ENCODE measurements around the gene TTLL1.
"Not testable (repeated sequence)": the region's sequence is repeated elsewhere in the genome, so short reads cannot be mapped to it uniquely, and the experiment has no call there.

Gene TTLL1

GRCh38 chr22:43110444-43110926 lies 21.3 kb upstream of the TTLL1 start, which contains the start of gene BIK:
BIK (plus strand) TSS chr22:43110750; CDS start chr22:43124023, 13,273 bp downstream.
- no peak for DNase-seq (ENCODE audit: low read depth in 2 of 2)

DNA sequence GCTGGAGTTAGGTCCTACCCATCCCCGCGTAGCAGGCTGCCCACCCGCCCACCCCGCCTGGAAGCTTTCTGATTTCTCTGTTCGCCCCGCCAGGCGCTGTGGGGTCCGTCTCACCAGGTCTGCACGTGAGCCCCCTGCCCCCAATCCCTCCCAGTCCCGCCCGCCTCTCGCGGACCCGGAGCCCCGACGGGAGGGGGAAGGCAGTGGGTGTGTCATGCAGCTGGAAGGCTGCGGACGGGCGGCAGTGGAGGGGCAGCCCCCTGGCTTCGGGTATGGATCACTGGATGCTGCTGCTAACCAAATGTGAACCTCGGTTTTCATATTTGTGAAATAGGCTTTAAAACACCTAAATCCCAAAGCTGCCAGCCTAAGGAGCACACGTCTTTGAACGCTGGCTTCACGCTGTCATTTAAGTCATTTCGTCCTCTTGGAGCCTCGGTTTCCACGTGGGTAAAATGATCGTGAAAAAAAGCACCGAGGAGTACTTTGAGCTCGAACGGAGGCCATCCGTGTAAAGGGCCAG lies 20.8 kb upstream of the TTLL1 start:
- DNase-seq (ENCODE audit: low read depth in 2 of 2): no peak

GRCh38 chr22:43109511-43109910 lies 20.3 kb upstream of the TTLL1 start:
- no peak for DNase-seq (ENCODE audit: low read depth in 2 of 2)

- DNase-seq (ENCODE audit: low read depth in 2 of 2): no peak
These were observed 17.1 kb upstream of the TTLL1 start for GRCh38 chr22:43106302-43106701.

DNA sequence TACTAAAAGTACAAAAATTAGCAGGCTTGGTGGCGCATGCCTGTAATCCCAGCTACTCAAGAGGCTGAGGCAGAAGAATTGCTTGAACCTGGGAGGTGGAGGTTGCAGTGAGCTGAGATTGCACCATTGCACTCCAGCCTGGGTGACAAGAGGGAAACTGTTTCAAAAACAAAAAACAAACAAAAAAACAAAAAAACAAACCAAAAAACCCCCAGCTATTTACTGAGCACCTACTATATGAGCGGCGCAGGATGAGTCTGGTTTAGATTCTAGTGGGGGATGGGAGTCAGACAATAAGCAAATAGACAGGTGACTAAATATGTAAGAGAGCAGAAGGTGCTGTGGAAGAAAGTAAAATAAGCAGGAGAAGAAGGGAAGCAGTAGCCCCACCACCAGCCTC lies 15.8 kb upstream of the TTLL1 start:
- DNase-seq (ENCODE audit: low read depth in 2 of 2): not testable (repeated sequence)

- not testable (repeated sequence) for DNase-seq (ENCODE audit: low read depth in 2 of 2)
These were observed 14.9 kb upstream of the TTLL1 start for GRCh38 chr22:43104056-43104625.

DNA sequence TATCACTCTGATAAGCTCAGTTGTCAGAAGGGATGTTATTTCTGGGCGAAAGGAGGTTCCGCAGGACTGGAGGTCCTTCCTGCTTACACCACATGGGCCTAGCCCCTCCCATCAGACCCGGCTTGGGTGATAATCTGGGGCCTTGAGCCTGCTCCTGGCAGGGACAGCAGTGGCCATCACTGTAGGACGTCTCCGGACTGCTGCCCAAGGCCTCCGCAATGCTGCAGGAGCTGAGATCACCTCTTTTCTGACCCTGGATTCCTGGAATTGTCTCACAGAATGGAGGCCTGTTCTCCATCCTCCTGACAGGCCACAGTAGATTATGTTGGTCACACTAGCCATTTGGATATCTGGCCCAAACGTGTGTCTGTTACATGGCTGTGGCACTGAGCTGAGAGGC lies 12.1 kb upstream of the TTLL1 start:
- no peak for DNase-seq (ENCODE audit: low read depth in 2 of 2)

GRCh38 chr22:43100225-43100624 lies 11.0 kb upstream of the TTLL1 start:
- DNase-seq (ENCODE audit: low read depth in 2 of 2): no peak

- DNase-seq (ENCODE audit: low read depth in 2 of 2): no peak
These were observed 9.9 kb upstream of the TTLL1 start for GRCh38 chr22:43099095-43099494.

- DNase-seq (ENCODE audit: low read depth in 2 of 2): no peak
These were observed 9.2 kb upstream of the TTLL1 start for GRCh38 chr22:43098356-43098755.

- DNase-seq (ENCODE audit: low read depth in 2 of 2): no peak
These were observed 7.2 kb upstream of the TTLL1 start for GRCh38 chr22:43096420-43096819.

DNA sequence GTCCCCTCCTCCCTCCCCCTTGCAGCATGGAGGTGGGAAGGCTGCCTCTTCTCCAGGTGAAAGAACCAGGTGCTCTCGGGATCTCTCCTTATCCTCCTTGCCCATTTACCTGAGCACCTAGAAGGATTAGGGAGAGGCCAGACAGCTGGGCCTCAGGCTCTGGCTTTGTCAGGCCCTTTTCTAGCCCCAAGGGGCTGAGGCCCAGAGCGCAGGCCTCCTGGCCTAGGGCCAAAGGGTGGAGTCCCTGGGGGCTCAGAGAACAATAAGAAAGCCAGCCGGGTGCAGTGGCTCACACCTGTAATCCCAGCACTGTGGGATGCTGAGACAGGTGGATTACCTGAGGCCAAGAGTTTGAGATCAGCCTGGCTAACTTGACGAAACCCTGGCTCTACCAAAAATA lies 5.4 kb upstream of the TTLL1 start:
- no peak for DNase-seq (ENCODE audit: low read depth in 2 of 2)

DNA sequence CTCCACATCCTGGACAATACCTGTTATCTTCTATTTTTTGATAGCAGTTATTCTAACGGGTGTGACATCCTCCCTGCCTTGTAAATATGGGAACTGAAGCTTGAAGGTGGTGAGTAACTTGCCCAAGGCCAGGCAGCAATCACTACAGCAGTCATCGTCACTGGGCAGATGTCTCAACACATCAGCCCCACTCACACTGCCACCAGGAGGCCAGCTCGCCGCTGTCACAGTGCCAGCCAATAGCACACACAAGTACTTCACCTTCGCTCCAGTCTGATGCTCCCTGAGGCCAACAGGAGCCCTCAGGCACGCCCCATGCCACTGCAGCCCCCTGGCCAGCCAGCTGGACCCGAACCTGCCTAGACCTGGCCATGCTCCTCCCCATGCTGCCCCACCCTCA lies 4.9 kb upstream of the TTLL1 start:
- no peak for DNase-seq (ENCODE audit: low read depth in 2 of 2)

GRCh38 chr22:43092085-43092484 lies 2.9 kb upstream of the TTLL1 start:
- DNase-seq (ENCODE audit: low read depth in 2 of 2): no peak

GRCh38 chr22:43090130-43090789 lies 1.1 kb upstream of the TTLL1 start:
- DNase-seq (ENCODE audit: low read depth in 2 of 2): peak; percentile 12 to 40

DNA sequence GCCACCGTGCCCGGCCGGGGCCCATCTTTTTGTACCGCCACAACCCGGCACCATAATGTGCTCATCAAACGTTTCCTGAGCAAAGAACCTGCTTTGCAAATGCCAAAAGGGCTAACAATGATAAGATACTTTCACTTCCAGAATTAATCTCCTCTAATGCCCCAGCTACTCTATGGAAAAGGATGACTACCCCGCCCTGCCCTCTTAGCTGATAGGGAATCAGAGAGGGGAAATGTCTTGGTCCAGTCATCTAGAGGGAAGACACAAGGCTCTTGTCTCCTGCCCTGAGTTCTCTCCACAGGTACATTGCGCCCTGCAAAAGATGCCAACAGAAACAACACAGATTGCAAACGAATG lies 586 bp downstream of the TTLL1 start:
- DNase-seq (ENCODE audit: low read depth in 2 of 2): no peak

DNA sequence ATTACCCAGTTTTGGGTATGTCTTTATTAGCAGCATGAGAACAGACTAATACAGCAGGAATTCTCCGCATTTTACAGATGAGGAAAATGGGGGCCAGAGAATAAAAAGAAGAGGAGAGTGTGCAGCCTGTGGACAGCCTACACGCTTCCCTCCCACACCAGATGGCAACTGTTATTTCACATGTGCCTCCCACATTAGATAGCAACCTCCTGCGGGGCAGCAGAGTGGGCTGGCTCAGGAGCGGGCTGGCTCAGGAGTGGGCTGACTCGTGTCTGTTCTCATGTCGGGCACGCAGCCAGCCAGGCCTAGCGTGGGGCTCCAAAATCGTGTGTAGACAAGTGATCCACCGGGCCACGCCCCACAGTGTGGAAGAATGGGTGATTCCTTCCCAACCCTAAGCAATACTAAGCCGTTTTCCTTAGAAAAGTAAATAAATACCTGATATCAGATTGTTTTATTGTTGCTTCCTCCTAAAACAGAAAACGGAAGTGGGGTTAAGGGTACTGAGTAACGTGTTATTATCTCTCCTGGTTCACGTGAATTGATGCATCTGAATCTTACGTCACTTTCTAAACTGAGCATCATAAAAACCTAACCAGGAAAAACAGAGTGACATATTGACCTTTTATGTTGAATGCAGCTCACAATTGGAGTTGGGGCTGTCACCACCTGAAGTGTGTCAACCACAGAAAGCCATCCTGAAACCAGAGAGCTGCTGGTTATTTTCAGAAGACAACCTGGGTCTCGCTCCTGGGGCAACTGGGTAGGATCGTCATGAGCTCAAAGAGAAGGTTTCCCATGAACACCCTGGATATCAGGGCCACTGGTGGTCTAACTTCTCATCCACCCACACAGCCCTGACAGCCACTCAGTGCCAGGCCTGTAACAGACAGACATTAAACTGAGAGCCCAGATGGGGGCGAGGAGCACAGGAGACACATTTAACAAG lies 3.3 kb downstream of the TTLL1 start:
- DNase-seq (ENCODE audit: low read depth in 2 of 2): no peak

- no peak for DNase-seq (ENCODE audit: low read depth in 2 of 2)
These were observed 7.2 kb downstream of the TTLL1 start for GRCh38 chr22:43081968-43082367.

- no peak for DNase-seq (ENCODE audit: low read depth in 2 of 2)
These were observed 8.6 kb downstream of the TTLL1 start for GRCh38 chr22:43080616-43081015.

- no peak for DNase-seq (ENCODE audit: low read depth in 2 of 2)
These were observed 9.4 kb downstream of the TTLL1 start for GRCh38 chr22:43079742-43080141.

- DNase-seq (ENCODE audit: low read depth in 2 of 2): no peak
These were observed 10.7 kb downstream of the TTLL1 start for GRCh38 chr22:43078522-43078921.

GRCh38 chr22:43077121-43077877 lies 11.9 kb downstream of the TTLL1 start:
- no peak for DNase-seq (ENCODE audit: low read depth in 2 of 2)

Data from stimulated activated CD4-positive, alpha-beta T cell treated with anti-CD3 and anti-CD28 coated beads, Interleukin-12 subunit alpha, Interleukin-12 subunit beta, amount 100 ng/mL, for 24 hours (primary cell).